OCI-LY1 (cell line): ENCODE measurements around the gene LGMN.

ENCODE experiments used
- H2AFZ ChIP-seq: fragments of 200-600 bp; sonication (generic), shearing (Covaris generic); 2 replicates; pipeline ENCODE4 v1.6.0; 2014; ENCODE audit warnings: antibody characterized with exemption, mild to moderate bottlenecking, low read length
- H3F3A ChIP-seq: fragments of 200-600 bp; sonication (generic), shearing (Covaris generic); 2 replicates; pipeline ENCODE4 v1.6.0; 2014; ENCODE audit warnings: mild to moderate bottlenecking, antibody characterized with exemption, low read length, moderate library complexity; ENCODE audit not compliant: insufficient read depth
- H3K27ac ChIP-seq: fragments of 200-600 bp; sonication (generic); 2 replicates; pipeline ENCODE4 v1.5.1; 2014; ENCODE audit warnings: low read length, mixed run types, mild to moderate bottlenecking, low read depth; ENCODE audit not compliant: poor library complexity, severe bottlenecking
- H3K27me3 ChIP-seq: fragments of 200-600 bp; sonication (generic); 2 replicates; pipeline ENCODE4 v1.6.0; 2014; ENCODE audit warnings: antibody characterized with exemption, mild to moderate bottlenecking, low read length, moderate library complexity; ENCODE audit not compliant: insufficient read depth
- H3K36me3 ChIP-seq: fragments of 200-600 bp; sonication (generic); 2 replicates; pipeline ENCODE4 v1.6.1; 2014; ENCODE audit warnings: mild to moderate bottlenecking, antibody characterized with exemption, low read length, moderate library complexity, mixed read lengths; ENCODE audit not compliant: insufficient read depth
- H3K4me1 ChIP-seq: fragments of 200-600 bp; sonication (generic); 2 replicates; pipeline ENCODE4 v1.5.1; 2014; ENCODE audit warnings: mild to moderate bottlenecking, low read length, moderate library complexity; ENCODE audit not compliant: insufficient read depth, severe bottlenecking
- H3K4me2 ChIP-seq: fragments of 200-600 bp; sonication (generic), shearing (Covaris generic); 2 replicates; pipeline ENCODE4 v1.6.1; 2014; ENCODE audit warnings: low read length
- H3K4me3 ChIP-seq: fragments of 200-600 bp; sonication (generic); 2 replicates; pipeline ENCODE4 v1.5.1; 2014; ENCODE audit warnings: low read length, low read depth, mild to moderate bottlenecking, mixed read lengths; ENCODE audit not compliant: poor library complexity, severe bottlenecking
- H3K79me2 ChIP-seq: fragments of 200-600 bp; shearing (Covaris generic); 2 replicates; pipeline ENCODE4 v1.6.1; 2016; ENCODE audit warnings: mixed run types, low read length, mixed read lengths; ENCODE audit not compliant: insufficient read depth
- H3K9ac ChIP-seq: fragments of 200-600 bp; sonication (generic), shearing (Covaris generic); 2 replicates; pipeline ENCODE4 v1.6.1; 2014; ENCODE audit warnings: mild to moderate bottlenecking, low read length, mixed read lengths
- H3K9me2 ChIP-seq: fragments of 200-600 bp; sonication (generic), shearing (Covaris generic); 2 replicates; pipeline ENCODE4 v1.6.1; 2014; ENCODE audit warnings: low read depth, mild to moderate bottlenecking, low read length, mixed read lengths
- H3K9me3 ChIP-seq: fragments of 200-600 bp; shearing (Covaris generic); 2 replicates; pipeline ENCODE4 v1.6.1; 2014; ENCODE audit warnings: low read length, mixed read lengths
- H4K20me1 ChIP-seq: fragments of 200-600 bp; sonication (generic), shearing (Covaris generic); 2 replicates; pipeline ENCODE4 v1.6.0; 2016; ENCODE audit warnings: mild to moderate bottlenecking, low read length; ENCODE audit not compliant: insufficient read depth
- EZH2 ChIP-seq: fragments of 200-600 bp; sonication (generic), shearing (Covaris generic); IDR thresholded peaks from 2 replicates; pipeline ENCODE4 v1.8.0; 2017; ENCODE audit warnings: borderline replicate concordance, mixed run types, mild to moderate bottlenecking, antibody characterized with exemption, low read length, moderate library complexity, mixed read lengths
- TF ChIP-seq, protein P1 (sequence below): fragments of 200-600 bp; sonication (generic), shearing (Covaris generic); IDR thresholded peaks from 2 replicates; pipeline ENCODE4 v1.5.1; 2017; ENCODE audit warnings: mild to moderate bottlenecking, antibody characterized with exemption, low read length, moderate library complexity, mixed read lengths

Gene LGMN

DNA sequence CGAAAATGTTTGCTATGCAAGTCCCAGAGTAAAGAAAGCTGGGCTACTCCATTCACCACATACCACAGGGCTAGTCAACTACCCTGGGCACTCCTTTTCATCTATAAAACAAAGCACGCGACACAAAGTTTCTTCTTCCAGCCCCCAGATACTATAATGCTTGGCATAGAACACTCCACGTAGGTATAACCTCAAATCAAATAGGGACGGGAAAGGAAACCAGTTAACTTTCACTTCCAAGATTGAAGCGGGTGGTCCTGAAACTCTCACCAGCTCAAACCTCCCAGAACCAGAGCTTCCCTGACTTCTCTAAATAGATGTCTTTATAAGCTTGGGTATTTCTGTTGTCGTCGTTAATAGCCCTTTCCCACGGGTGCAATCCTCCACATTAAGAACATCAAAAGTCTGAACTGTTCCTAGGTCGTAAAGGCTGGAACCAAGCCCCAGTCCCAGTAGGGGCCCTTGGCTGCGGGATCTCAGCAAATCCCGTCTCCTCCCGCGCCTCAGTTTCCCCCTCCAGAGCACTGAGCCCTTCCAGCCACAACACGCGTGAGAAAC, 647 bp downstream of the LGMN start:
- no peaks in the 10 kb centered on the region for H3K36me3 ChIP-seq
- no peaks in the 10 kb centered on the region for H3K9me2 ChIP-seq
- 0 out of 2 replicates have a peak, but pooled peaks cover 4% of the 10 kb centered on the region for H3K9me3 ChIP-seq
- H3K27ac ChIP-seq = no peak overlapping the region
- H3K9ac ChIP-seq = no peak overlapping the region
- H3K79me2 ChIP-seq = no peaks in the 10 kb centered on the region
- H2AFZ ChIP-seq = no peak overlapping the region
- H3K4me3 ChIP-seq = no peak overlapping the region
- H3K4me2 ChIP-seq = no peak overlapping the region
- TF ChIP-seq, protein P1, sequence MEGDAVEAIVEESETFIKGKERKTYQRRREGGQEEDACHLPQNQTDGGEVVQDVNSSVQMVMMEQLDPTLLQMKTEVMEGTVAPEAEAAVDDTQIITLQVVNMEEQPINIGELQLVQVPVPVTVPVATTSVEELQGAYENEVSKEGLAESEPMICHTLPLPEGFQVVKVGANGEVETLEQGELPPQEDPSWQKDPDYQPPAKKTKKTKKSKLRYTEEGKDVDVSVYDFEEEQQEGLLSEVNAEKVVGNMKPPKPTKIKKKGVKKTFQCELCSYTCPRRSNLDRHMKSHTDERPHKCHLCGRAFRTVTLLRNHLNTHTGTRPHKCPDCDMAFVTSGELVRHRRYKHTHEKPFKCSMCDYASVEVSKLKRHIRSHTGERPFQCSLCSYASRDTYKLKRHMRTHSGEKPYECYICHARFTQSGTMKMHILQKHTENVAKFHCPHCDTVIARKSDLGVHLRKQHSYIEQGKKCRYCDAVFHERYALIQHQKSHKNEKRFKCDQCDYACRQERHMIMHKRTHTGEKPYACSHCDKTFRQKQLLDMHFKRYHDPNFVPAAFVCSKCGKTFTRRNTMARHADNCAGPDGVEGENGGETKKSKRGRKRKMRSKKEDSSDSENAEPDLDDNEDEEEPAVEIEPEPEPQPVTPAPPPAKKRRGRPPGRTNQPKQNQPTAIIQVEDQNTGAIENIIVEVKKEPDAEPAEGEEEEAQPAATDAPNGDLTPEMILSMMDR = no peak
- TF ChIP-seq EZH2 = no peak
- H3F3A ChIP-seq = no peaks in the 10 kb centered on the region
- H4K20me1 ChIP-seq = no peaks in the 10 kb centered on the region
- H3K27me3 ChIP-seq = peaks cover 10% of the 10 kb centered on the region; the same call in 1 of the 2 replicates
- H3K4me1 ChIP-seq = no peaks in the 10 kb centered on the region

DNA sequence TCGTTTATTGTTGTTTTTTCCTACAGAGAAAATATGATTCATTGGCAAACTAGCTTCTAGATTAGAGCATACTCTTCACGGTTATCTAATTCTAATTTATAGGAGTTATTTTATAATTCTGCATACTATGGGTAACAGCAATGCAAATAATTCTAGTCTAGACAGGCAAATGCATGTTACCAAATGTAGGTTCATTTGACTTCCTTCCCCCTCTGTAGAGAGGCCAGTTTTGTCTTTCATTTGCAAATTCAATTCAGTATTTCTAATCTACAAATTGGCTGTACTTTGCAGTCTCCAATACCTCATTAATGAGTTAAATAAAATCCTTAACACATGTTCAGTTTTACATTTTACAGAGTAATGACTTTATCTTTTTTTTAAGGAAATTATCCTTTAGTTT, 4.2 kb downstream of the LGMN start:
- Histone ChIP-seq H3K9me2 (no peaks in the 10 kb centered on the region), H3K4me1 (no peaks in the 10 kb centered on the region), H4K20me1 (no peaks in the 10 kb centered on the region), H3K27me3 (no peaks in the 10 kb centered on the region; the same call in 1 of the 2 replicates), H3K4me2 (no peak overlapping the region), H3K9ac (no peak overlapping the region), H3K4me3 (no peak overlapping the region), H3K79me2 (no peaks in the 10 kb centered on the region), H2AFZ (no peak overlapping the region), H3K27ac (no peak overlapping the region), H3F3A (no peaks in the 10 kb centered on the region), H3K36me3 (no peaks in the 10 kb centered on the region), H3K9me3 (no peaks in the 10 kb centered on the region)
- TF ChIP-seq, protein P1 = no peak
- no peak for TF ChIP-seq EZH2

DNA sequence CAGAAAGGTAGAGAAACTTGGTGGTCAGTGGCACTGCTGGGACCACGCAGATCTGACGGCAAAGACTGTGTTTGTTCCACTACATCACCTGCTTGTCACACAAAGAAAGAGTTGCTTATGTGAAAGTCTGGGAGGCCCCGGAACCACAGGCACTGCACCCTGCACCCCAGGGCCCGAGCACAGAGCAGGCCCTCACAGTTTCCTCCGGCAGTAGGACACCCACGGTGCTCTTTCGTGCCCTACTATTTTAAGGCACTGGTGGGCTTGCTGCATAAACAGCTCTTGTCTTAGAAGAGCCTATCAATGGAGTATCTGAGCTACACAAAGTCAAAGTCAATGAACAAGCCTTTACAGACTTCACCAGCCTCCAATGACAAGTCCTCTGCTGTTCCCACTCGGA, 8.0 kb downstream of the LGMN start:
- Histone ChIP-seq H4K20me1 (no peaks in the 10 kb centered on the region), H2AFZ (no peak overlapping the region), H3K4me1 (no peaks in the 10 kb centered on the region), H3K36me3 (no peaks in the 10 kb centered on the region), H3F3A (no peaks in the 10 kb centered on the region), H3K9ac (no peak overlapping the region), H3K79me2 (no peaks in the 10 kb centered on the region), H3K9me2 (no peaks in the 10 kb centered on the region), H3K27ac (no peak overlapping the region), H3K27me3 (no peaks in the 10 kb centered on the region), H3K9me3 (no peaks in the 10 kb centered on the region), H3K4me2 (no peak overlapping the region), H3K4me3 (no peak overlapping the region)
- TF ChIP-seq EZH2 = no peak
- TF ChIP-seq, protein P1 = no peak
